Panc1 (cell line): ENCODE data around the gene SERPINA3. TPM values are rescaled to one million over a fixed set of nuclear protein-coding genes. Genes with fewer than 3 reads are reported as not detected.

ENCODE experiments used
- ATAC-seq: fragments of 200-7000 bp; cut with Tn5 transposase; 2 replicates; pipeline ENCODE4 v1.9.1; 2020; ENCODE audit warnings: mild to moderate bottlenecking, moderate library complexity
- BruUV-seq: library from RNA; stranded (reverse); fragments of 400-500 nt; replicated peaks from 2 replicates; lab custom pipeline; 2021; lab: Mats Ljungman, UMichigan
- CTCF ChIA-PET: fragments of 300-600 bp; sonication (Branson Sonifier 250); formaldehyde crosslinking; loops from one replicate; lab custom pipeline; 2022; ENCODE audit warnings: antibody characterized with exemption; lab: Charles Lee
- POLR2A ChIA-PET: fragments of 300-600 bp; sonication (Branson Sonifier 250); formaldehyde crosslinking; loops from one replicate; lab custom pipeline; 2022; ENCODE audit warnings: antibody characterized with exemption; lab: Charles Lee
- DNase-seq: peaks from one replicate; pipeline ENCODE4 v3.0.0-alpha.2; 2010; ENCODE audit warnings: low read depth, low spot score
- H3K27ac ChIP-seq: 2 replicates; pipeline ENCODE4 v1.5.1; 2011; ENCODE audit warnings: mild to moderate bottlenecking, low read length, inconsistent platforms
- H3K27me3 ChIP-seq: fragments of 200-500 bp; sonication (Bioruptor generic); 2 replicates; pipeline ENCODE4 v1.6.0; 2014; ENCODE audit warnings: low read length, inconsistent platforms; ENCODE audit not compliant: control insufficient read depth, insufficient read depth
- H3K36me3 ChIP-seq: fragments of 200-500 bp; sonication (Bioruptor generic); 2 replicates; pipeline ENCODE4 v1.5.1; 2014; ENCODE audit warnings: inconsistent platforms, mild to moderate bottlenecking, low read length, moderate library complexity; ENCODE audit not compliant: control insufficient read depth, insufficient read depth
- H3K4me1 ChIP-seq: 2 replicates; pipeline ENCODE4 v1.5.1; 2011; ENCODE audit warnings: inconsistent platforms, mild to moderate bottlenecking, low read length, moderate library complexity; ENCODE audit not compliant: control insufficient read depth, insufficient read depth
- H3K4me3 ChIP-seq, 2 experiments: 2 replicates each; pipeline ENCODE4 v1.5.1; 2011 to 2012; ENCODE audit warnings: low read depth in 2 of 2, low read length in 2 of 2, mild to moderate bottlenecking in 2 of 2, inconsistent platforms in 1 of 2, moderate library complexity in 1 of 2
- H3K9me3 ChIP-seq: fragments of 200-500 bp; sonication (Bioruptor generic); 2 replicates; pipeline ENCODE4 v1.5.1; 2014; ENCODE audit warnings: low read depth, mild to moderate bottlenecking, inconsistent platforms, low read length, moderate library complexity; ENCODE audit not compliant: control insufficient read depth, insufficient read depth
- POLR2AphosphoS5 ChIP-seq: IDR thresholded peaks from 2 replicates; pipeline ENCODE4 v1.6.1; 2012; ENCODE audit warnings: mild to moderate bottlenecking, low read depth, low read length, moderate library complexity
- SIN3A ChIP-seq: IDR thresholded peaks from 2 replicates; pipeline ENCODE4 v1.6.1; 2012; ENCODE audit warnings: low read depth, mild to moderate bottlenecking, low read length, moderate library complexity, borderline replicate concordance; ENCODE audit not compliant: insufficient read depth
- TCF7L2 ChIP-seq: IDR thresholded peaks from 2 replicates; pipeline ENCODE4 v1.6.1; 2011; ENCODE audit warnings: mild to moderate bottlenecking, low read depth, low read length, inconsistent platforms
- in situ Hi-C: cut with HindIII; loops from 2 replicates; pipeline ENCODE4 v1.10.0; 2016; ENCODE audit warnings: low sequenced_read_pairs, low pct_unique_long_range_greater_than_20kb
- intact Hi-C: fragments of 100-400 bp; cut with micrococcal nuclease; formaldehyde crosslinking; loops from one replicate; pipeline ENCODE4 v1.10.0; 2022; ENCODE audit not compliant: unreplicated experiment
- total RNA-seq: library from RNA; stranded (reverse); gene quantifications from one replicate; pipeline ENCODE4 v1.2.1, GENCODE V29; 2021; ENCODE audit not compliant: unreplicated experiment
- TF ChIP-seq, protein P1 (sequence below), 2 experiments: IDR thresholded peaks; 2 replicates each; pipeline ENCODE4 v1.6.1; 2011 to 2012; ENCODE audit warnings: low read depth in 2 of 2, control low read depth in 1 of 2, low read length in 1 of 2, mild to moderate bottlenecking in 1 of 2, moderate library complexity in 1 of 2; ENCODE audit not compliant: insufficient read depth in 1 of 2
- TF ChIP-seq, protein P2 (sequence below): fragments of 450-650 bp; IDR thresholded peaks from 2 replicates; pipeline ENCODE4 v1.5.1; 2017; ENCODE audit warnings: mild to moderate bottlenecking

SERPINA3 gene
- total RNA-seq, 1 experiment from 2014 or later, result 5.7 TPM

DNA sequence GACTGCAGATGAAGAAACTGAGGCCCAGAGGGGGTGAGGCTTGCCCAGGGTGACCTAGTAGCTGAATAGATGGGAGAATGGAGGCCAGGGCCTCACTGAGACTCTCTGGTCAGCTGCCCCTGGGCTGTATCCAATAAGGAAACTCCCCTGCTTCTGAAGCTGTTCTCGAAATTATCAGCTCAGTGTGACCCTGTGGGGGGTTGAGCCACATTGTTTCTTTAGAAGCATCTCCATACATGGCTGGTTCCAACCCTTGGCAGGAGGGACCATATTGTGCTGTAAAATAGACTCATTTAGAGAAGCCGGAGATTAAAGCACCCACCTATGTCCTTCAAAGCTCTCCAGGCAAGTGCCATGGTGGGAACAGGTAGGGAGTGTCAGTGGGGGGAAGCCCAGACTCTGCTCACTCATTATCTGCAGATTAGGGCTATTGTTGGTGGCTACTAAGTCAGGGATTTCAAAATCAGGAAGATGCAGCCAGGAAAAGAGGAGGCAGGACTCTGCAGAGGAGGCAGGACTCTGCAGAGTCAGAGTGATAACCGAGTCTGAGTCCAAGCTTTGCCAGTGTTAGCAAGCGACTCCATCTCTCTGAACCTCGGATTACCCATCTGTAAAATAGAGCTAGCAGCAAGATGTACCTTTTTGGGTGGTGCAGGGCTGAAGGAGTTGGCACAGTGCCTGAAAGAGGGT lies 27.5 kb upstream of the SERPINA3 start:
- intact Hi-C loops, result no loop called here
- in situ Hi-C loops, result no loop called here
- H3K4me3 ChIP-seq, result no peak overlapping the region
- H3K27me3 ChIP-seq, result no peaks in the 10 kb centered on the region
- ChIA-PET CTCF (no interaction called here), POLR2A (no interaction called here)
- H3K9me3 ChIP-seq, result no peaks in the 10 kb centered on the region
- no TSS peak for BruUV-seq
- no peak overlapping the region for H3K27ac ChIP-seq
- ATAC-seq, result no peak
- no peak for DNase-seq
- no peaks in the 10 kb centered on the region for H3K4me1 ChIP-seq
- TF ChIP-seq SIN3A (no peak), TCF7L2 (no peak), POLR2AphosphoS5 (no peak)
- TF ChIP-seq, protein P1, sequence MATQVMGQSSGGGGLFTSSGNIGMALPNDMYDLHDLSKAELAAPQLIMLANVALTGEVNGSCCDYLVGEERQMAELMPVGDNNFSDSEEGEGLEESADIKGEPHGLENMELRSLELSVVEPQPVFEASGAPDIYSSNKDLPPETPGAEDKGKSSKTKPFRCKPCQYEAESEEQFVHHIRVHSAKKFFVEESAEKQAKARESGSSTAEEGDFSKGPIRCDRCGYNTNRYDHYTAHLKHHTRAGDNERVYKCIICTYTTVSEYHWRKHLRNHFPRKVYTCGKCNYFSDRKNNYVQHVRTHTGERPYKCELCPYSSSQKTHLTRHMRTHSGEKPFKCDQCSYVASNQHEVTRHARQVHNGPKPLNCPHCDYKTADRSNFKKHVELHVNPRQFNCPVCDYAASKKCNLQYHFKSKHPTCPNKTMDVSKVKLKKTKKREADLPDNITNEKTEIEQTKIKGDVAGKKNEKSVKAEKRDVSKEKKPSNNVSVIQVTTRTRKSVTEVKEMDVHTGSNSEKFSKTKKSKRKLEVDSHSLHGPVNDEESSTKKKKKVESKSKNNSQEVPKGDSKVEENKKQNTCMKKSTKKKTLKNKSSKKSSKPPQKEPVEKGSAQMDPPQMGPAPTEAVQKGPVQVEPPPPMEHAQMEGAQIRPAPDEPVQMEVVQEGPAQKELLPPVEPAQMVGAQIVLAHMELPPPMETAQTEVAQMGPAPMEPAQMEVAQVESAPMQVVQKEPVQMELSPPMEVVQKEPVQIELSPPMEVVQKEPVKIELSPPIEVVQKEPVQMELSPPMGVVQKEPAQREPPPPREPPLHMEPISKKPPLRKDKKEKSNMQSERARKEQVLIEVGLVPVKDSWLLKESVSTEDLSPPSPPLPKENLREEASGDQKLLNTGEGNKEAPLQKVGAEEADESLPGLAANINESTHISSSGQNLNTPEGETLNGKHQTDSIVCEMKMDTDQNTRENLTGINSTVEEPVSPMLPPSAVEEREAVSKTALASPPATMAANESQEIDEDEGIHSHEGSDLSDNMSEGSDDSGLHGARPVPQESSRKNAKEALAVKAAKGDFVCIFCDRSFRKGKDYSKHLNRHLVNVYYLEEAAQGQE (IDR thresholded peaks at IDR 0.05; ENCODE audit: insufficient read depth in 1 of 2, low read depth in 2 of 2, low read length in 1 of 2), result no peak
- H3K36me3 ChIP-seq, result no peaks in the 10 kb centered on the region

DNA sequence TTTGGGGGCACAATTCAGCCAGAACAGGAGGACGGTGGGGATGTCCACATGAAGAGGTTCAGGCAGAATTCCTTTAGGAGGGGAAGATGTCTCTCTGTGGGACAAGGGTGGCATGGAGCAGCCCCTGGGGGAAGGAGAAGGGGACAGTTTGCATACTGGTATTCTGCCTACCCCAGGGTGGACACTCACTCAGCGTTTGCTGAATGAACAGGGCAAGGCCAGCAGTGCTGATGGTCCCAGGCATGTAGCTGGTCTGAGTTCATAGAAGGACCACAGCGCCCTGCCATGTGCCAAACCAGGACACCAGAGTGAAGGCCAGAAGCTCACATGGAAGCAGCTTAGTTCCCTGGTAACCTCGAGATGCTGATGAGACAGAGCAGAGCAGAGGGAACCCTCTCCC lies 25.6 kb upstream of the SERPINA3 start:
- in situ Hi-C loops (no loop called here), intact Hi-C loops (no loop called here)
- ChIA-PET CTCF (no interaction called here), POLR2A (no interaction called here)
- Histone ChIP-seq H3K9me3 (no peaks in the 10 kb centered on the region), H3K4me3 (no peak overlapping the region), H3K27me3 (no peaks in the 10 kb centered on the region), H3K27ac (no peak overlapping the region), H3K36me3 (no peaks in the 10 kb centered on the region), H3K4me1 (no peaks in the 10 kb centered on the region)
- ATAC-seq (no peak), DNase-seq (no peak)
- no TSS peak for BruUV-seq
- TF ChIP-seq TCF7L2 (no peak), POLR2AphosphoS5 (no peak), SIN3A (no peak)
- TF ChIP-seq, protein P2, sequence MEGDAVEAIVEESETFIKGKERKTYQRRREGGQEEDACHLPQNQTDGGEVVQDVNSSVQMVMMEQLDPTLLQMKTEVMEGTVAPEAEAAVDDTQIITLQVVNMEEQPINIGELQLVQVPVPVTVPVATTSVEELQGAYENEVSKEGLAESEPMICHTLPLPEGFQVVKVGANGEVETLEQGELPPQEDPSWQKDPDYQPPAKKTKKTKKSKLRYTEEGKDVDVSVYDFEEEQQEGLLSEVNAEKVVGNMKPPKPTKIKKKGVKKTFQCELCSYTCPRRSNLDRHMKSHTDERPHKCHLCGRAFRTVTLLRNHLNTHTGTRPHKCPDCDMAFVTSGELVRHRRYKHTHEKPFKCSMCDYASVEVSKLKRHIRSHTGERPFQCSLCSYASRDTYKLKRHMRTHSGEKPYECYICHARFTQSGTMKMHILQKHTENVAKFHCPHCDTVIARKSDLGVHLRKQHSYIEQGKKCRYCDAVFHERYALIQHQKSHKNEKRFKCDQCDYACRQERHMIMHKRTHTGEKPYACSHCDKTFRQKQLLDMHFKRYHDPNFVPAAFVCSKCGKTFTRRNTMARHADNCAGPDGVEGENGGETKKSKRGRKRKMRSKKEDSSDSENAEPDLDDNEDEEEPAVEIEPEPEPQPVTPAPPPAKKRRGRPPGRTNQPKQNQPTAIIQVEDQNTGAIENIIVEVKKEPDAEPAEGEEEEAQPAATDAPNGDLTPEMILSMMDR, result no peak
- TF ChIP-seq, protein P1 (IDR thresholded peaks at IDR 0.05; ENCODE audit: insufficient read depth in 1 of 2, low read depth in 2 of 2, low read length in 1 of 2), result no peak
